Measurements from ENCODE around the gene TMEFF2.

The TMEFF2 gene

DNA sequence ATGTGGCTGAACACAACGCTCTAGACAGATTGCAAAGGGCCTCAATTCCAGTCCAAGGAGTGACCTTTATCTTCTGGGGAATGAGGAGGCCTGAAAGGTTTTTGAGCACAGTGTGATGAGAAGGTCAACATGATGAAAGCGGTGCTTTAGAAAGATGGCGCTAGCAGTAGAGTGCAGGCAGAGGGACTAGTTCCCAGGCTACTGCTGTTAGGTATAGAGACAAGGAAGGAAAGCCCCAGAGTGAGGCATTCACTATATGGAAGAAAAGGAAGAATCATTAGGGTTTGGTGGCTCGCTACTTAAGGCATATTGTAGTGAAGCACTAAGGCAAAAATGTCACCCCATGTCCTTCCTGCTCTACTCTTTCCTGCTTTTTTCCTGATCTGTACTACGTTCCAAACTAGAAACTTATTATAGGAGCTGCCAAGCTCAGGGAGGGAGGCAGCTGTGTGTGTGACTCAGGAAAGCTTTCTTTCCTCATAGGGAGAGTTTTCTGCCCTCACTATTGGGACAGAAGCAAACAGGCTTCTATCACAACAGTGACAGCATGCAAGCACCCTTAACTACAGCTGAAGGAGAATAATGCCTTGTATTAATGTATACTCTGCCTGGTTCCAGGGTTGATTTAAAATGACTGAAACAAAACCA lies 187.0 kb downstream of the TMEFF2 start:
- DNase-seq, result no peak

DNA sequence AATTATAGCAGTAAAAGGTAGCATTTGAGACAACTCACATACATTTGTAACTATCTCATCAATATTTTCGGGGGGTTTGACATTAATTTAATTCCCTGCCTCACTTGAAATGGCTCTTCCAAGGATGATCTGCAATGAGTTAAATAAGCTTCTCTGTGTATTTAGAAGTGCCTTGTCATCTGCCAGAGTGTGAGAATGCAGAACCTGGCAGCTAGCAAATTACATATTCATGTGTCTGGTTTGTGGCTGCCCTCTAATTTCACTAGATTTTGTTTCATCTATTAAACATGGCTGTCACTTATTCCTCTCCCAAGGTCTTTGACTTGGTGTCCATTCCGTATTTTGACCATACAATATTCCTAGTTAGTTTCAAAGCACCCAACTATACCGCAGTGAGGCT lies 189.5 kb downstream of the TMEFF2 start:
- no peak for DNase-seq

DNA sequence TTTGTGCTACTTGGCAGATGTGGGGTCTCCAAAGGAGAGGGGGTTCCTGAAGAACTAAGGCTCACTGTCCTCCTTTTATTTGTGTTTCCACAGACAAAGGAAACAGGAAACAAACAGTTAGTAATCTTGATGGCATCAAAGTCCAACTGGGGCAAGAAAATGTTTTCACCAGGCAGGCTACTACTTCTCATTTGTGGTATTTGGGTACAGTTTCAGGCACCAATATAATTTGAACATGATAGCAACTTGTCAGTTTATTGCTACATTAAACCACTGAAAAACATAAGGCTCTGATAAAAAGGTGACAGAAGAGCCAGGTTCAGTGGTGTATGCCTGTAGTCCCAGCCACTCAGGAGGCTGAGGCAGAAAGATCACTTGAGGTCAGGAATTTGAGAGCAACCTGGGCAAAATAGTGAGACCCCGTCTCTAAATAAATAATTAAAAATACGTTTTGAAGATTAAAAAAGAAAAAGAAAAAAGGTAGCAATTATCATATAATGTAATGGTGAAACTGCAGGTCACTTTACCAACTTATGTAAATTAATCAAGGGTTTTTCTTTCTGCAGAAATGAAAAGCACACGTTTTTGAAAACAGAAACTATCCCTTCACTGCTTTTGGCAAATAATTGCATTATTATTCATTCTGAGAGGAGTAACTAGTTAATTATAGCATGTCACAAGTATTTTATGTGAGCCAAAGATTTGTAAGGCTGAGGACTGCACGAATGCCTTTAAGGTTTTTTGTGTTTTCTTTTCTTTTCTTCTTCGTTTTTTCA lies 190.4 kb downstream of the TMEFF2 start:
- DNase-seq, result no peak

DNA sequence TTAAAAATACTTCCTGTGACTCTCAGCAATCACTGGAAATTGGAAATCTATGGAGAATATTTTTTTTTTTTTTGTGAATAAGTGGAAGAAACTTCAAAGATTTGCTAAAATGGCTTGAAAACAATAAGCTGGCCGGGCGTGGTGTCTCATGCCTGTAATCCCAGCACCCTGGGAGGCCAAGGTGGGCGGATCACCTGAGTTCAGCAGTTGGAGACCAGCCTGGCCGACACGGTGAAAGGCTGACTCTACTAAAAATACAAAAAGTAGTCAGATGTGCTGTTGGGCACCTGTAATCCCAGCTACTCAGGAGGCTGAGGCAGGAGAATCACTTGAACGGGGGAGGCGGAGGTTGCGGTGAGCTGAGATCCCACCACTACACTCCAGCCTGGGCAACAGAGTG lies 192.3 kb downstream of the TMEFF2 start:
- no peak for DNase-seq

DNA sequence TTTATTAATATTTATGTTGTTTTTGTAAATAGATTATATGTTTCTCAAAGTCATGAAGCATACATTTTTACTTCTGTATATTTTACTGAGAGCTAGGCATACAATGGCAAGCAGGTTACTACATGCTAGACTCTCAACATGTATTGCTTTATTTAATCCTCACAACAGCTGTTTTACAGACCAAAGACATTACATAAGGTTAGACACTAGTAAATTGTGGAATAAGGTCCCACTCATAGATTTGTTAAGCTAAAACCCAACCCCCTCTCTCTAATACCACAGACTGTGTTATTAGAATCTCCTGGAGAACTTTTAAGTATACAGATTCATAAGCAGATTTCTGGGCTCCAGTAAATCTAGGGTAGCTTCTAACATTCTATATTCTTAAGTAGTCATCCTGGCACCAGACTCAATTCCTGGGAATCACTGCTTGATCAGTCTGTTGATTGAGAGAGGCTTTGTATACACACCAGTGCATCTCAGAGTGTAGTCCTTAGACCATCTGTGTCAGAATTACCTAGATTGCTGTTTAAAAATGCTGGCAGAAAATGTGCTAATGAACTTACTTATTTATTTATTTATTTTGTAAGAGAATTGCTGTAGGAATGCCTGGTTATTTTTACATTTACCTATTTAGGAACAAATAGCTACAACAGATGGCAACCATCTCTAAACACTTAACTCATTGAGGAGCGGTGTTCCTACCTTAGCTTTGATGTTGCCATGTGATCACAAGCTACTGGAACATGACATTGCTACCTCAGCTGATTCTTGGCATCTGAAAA lies 194.3 kb downstream of the TMEFF2 start:
- DNase-seq, result no peak

DNA sequence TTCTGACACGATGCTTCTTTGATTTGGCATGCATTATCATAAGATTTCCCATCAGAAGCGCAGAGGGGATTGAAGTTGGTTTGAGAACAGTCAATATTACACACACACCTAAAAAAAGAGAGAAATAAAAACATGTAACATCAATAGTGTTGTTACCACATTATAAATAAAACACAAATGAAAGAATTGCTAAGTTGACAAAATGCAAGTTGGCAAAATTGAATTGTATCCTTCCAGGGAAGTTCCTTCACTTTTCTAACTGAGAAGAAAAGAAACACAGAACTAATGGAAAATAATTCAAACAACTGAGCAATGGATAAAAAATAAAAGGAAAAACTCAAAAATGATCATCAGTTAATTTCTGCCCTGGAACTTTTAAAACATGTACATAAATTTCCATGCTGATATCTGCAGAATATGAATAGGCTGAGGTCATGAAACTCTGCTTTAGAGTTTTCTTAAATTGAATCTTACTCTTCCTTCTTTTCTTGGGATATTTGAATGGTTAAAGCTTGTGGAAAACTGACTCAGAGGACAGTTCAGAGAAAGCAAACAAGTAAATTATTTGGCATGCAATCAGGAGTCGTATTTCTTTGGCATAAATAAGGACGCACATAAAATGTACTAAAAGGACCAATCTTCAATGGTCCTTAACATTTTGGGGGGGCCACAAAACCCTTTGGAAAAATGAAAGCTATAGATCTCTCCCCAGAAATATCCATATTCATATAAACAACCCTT lies 195.5 kb downstream of the TMEFF2 start:
- no peak for DNase-seq

DNA sequence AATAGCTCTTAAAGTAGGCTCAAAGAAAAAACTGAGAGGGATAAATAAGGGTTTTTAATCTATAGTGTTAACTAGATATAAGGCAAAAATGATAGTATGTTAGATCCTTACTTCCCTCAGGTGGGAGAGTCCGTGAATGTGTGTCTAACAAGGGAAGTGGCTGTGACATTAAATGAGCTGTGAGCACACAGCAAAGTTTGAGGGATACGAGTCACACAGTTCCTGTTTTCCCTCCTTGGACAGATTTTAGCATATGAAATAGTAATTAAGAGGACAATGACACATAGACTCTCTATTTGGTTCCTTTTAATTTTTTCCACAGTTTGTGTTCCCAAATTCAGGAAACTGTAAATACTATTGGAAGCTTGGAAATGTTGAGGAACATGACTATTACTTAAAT lies 199.4 kb downstream of the TMEFF2 start:
- DNase-seq, result no peak

DNA sequence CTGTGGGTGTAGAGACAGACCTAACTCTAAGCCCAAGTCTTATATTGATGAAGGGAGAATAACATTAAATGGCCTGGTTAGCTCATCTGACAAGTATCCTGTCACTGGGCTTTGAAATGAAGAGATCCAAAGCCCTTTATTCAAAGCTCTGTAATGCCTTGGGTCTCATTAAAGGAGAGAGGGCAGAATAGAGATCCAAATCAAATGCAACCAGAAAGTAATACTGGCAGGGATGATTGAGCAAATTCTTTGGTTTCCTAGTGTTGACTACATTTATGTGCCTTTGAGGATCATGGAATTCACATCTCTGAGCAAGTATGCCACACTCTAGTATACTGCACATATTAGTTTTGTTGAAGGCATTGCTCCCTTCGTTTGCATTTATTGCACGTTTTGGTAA lies 200.0 kb downstream of the TMEFF2 start:
- no peak for DNase-seq

DNA sequence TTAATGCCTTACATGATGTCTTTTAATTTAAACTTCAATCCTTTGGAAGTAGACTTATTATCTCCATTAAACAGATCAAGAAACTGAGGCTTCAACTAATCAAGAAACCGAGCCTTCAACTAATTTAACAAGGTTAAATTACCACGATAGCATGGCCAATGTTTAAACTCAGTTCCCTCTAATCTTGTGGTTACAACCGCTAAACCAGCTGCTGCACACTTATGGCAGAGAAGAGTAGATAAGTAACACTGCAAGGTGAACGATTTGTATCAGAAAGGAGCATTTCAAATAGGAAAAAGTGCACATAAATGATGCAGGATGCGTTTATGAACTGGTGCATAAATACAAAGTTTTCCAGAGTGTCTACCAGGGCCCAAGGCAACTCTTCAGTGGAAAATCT lies 203.3 kb downstream of the TMEFF2 start:
- DNase-seq, result no peak

DNA sequence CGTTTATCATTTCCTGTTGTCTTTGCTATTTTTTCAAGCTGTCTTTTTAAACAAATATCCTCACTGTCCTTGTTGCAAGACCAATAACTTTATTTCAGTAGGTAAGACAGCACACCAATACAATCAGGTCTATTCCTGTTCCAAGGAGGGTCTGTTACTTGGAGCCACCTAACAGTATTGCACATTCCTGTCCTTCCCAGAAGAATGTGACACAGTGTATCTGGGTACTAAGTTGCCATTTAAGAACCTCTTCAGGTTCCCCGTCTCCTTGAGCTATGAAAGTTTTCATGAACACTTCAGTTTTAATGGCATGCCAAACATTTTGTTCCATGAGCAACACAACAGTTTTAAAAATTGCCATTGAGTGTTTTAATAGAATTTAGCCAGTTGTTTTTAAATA lies 209.0 kb downstream of the TMEFF2 start:
- no peak for DNase-seq

DNA sequence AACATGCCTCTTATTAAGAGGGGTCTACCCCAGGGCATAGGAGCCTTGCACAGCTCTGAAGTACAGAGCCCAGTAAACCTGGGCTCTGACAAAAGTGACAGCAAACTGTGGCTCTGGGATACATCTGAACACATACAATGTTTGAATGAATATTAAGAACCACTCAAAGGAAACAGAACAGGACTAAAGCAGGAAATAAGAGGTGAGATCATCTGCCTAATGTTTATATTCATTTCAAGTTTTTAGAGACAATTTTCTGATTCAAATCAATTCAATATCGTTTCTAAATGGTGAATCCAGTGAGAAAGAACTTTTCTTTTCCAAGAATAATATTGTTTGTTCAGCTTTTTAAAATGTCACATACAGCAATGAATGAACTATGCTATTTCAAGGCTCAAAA lies 211.1 kb downstream of the TMEFF2 start:
- no peak for DNase-seq

DNA sequence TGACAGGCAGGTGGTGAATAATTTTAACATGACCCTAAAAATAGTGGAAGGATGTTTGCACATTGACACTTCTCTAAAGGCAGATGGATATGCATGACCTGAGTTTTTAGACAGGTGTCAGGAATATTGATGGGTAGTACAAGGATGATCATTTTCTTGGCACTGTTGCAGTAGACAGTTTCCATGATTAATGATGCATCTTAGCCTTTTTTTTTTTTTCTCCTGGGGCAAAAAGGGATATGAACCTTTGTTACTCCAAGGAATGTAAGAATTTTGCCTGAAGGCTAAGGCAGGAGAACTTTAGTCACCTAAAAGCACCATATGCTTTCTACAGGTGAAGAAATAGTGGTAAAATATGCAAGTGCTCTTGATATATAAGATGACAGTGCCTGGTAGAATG lies 211.5 kb downstream of the TMEFF2 start:
- no peak for DNase-seq

DNA sequence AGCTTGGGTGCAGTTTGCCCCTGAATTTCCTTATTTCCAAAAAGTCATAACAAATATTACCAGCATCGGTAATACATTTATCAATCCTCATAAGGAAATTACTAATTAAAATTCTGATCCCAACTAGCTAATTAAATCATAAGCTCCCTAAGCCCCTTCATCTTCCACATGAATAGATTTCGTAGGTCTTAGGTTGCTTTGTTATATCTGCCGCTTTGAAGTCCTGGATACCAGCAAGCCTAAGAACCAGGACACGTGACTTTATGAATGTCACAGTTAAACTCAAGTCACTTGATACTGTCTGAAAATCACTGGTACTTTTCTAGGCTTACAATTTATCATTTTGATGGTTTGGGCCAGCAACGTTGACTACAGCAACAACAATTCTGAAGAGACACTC lies 213.0 kb downstream of the TMEFF2 start:
- DNase-seq, result no peak

DNA sequence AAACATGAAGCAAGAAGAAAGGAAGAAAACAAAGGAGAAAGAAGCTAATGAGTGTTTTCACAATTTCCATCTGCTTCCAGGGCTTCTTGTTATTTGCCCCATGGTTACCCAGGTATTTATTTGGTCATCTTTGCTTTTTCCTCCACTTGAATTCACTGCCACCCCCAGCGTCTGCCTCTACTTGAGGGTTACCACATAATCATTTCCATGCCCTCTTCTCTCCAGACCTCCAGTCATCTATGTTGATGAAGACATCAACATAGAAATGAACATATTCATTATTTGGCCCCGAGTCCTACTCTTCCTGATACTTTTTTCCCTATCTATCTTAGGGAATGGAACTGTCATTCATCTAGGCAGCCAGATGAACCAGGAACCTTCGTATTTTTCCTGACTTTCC lies 214.2 kb downstream of the TMEFF2 start:
- DNase-seq, result no peak

DNA sequence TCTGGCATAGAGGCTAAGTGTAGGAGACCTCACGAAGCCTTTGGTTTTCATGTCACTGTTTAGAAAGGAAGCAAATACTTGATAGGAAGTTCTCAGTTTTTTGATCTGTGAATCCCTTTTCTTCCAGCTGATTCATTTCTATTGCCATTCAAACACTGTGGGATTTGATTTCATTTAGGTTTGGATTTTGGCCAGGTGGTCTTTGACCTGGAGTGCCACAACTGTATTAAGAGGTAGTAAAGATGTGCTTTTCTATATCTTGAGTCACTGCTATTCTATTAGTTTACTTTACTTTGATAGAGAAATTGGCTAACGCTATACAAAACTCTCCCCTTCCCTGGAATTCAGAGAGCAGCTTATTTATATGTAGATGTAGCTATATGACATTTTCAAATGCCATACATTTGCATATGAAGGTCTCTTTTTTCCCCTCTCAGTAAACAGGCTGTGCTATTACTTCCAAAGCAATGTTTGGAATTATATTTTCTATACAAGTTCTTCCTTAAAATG lies 215.5 kb downstream of the TMEFF2 start:
- DNase-seq, result no peak

DNA sequence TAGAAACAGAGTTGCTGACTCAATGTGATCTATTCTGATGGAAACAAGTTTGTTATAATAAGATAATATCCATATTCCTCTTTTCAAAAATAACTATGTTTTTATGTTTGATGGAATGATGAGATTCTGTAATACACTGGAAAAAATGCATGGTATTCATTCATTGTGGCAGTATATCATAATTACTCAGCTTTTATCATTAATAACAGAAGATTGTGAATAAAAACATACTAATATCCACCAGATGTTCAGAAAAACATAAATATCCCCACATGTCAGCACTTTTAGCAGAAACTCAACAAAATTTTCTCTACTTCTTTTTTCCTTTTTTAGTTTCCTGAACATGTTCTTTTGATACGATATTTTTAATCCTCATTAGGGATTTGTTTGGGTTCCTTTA lies 217.0 kb downstream of the TMEFF2 start:
- no peak for DNase-seq

DNA sequence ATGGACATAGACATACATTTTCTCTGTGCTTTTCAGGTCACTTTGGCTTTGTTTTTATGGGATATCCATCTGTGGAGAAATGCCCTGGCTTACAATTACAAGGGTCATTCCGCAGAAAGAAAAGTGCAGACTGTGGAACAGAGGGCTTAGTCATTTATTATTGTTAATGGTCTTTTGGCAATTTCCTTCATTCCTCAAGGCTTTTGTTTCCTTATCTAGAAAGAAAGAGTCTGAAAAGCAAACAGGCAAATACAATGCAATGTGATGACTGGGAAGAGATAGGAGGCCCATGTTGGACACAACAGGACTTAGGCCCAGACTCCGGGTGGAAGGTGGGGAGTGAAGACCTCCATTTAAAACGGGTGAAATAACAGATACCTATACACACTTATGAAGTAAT lies 218.3 kb downstream of the TMEFF2 start:
- DNase-seq, result no peak

DNA sequence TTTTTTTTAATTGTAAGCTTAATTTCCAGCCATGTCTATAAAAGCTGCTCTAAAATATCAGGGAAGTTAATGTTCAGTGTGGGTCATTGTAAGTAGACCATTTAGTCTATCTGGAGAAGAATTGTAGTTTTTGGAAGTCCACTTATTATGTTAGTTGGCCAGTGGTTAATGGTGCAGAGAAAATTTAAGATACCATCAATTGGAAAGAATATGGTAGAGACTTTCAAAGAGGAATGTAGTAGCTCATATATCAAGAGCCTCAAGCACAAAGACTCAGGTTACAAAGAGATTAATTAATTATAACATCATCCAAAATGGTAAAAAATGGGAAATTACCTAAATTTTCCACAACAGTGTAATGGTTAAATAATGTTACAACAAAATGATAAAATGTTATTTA lies 220.1 kb downstream of the TMEFF2 start:
- DNase-seq, result no peak

DNA sequence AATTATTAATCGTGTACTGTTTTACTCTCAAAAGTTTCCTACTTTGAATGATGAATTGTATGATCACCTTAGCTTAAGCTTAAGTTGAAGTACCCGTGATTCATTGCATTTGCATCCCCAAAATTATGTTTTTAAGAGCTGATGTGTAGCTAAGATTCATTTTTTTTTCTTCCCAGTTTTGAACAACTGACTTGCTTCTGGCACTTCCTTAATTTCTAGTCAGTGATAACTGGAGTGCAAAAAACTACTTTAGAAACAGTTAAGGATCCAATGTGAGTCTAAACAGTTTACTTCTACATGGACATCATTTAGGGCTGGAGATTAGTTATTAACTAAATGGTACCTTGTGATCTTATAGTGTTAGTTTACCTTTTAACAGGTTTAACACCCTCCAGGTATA lies 223.9 kb downstream of the TMEFF2 start:
- DNase-seq, result no peak

DNA sequence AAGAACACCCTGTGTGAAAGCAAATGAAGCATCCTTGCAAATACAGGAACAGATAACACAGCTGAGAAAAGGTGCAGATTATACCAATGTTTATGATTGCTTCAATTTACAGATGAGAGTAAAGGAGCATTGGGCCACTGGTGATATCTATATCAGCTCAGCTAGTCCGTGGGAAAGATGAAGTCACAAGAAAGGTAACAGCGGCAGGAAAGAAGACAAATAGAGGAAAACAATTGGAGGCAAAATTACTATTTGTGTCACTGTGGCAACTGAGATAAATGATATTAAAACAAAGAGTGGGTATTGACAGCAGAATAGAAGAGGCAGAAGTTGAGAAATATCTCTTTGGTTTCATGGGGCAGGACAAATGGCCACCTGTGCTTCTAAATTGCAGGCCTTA lies 226.6 kb downstream of the TMEFF2 start:
- no peak for DNase-seq

DNA sequence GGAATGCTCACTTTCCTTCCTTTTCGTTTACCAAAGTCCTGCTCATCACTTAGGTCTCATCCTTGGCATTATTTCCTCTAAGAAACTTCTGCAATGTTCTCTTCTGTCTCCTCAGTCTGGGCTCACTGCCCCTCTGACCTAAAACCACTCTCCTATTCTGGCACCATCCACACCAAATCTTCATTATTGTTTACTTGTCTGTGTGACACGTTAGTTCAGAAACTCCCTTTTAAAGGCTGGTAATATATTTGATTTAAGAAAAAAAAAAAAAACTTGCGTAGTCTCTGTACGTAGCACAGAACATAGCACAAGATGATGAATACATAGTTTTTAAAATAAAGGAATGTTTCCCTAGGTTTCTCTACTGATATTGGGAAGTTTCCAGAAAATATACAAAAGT lies 229.0 kb downstream of the TMEFF2 start:
- DNase-seq, result no peak

DNA sequence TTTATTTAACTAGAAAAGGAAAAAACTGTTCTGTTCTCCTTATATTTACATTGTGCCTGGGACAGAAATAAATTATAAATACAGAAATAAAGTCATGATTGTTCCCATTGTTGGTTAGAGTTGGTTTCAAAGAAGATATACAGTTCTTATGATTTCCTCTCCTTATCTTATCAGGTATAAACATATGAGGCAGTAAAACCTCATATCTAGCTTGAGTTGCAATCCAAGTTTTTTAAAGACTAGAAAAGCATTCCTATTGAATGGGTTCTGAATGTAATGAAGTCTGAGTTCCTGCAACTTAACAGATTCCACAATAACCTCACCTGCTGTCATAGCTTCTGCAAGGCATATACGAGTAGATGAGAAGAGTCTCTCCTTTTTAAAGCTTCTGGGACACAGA lies 233.2 kb downstream of the TMEFF2 start:
- DNase-seq, result no peak

DNA sequence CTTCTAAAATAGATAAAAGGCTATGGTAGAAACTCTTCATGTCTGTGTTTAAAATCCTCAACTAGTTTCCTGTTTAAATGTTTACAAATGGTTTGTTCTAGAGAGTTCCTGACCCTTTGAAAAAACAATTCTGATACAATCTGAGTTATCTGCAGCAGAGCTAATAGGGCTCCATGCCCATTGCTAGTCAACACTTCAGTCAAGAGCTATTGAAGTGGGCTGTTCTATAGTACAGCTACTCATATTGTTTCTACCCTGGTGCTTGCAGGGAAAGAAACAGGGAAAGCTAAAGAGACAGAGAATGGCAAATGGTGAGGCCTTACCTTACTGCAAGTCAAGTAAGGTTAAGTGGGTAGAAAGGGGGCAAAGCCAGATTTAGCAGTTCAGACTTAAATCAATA lies 235.5 kb downstream of the TMEFF2 start:
- DNase-seq, result no peak

All from stimulated activated naive CD4-positive, alpha-beta T cell treated with Interleukin-2 at 50 U/mL for 16 hours (primary cell).